GM23338 (cell line): ENCODE data around the gene DCPS. TPM values are rescaled to one million over a fixed set of nuclear protein-coding genes. Genes with fewer than 3 reads are reported as not detected.

ENCODE experiments used
- ATAC-seq: fragments of 200-7000 bp; cut with Tn5 transposase; 3 replicates; pipeline ENCODE4 v1.9.1; 2020
- DNase-seq: peaks from one replicate; pipeline ENCODE4 v3.0.0-alpha.2; 2015; ENCODE audit warnings: low spot score
- H2AFZ ChIP-seq: fragments of 200-600 bp; sonication (generic); 2 replicates; pipeline ENCODE4 v1.8.0; 2016; ENCODE audit warnings: antibody characterized with exemption, mild to moderate bottlenecking, moderate library complexity
- H3F3A ChIP-seq: fragments of 200-600 bp; sonication (generic); replicated peaks from 2 replicates; pipeline ENCODE4 v1.8.0; 2017; ENCODE audit warnings: antibody characterized with exemption, mixed run types, low read depth
- H3K27ac ChIP-seq: fragments of 200-600 bp; sonication (generic); 2 replicates; pipeline ENCODE4 v1.6.1; 2016; ENCODE audit warnings: low read depth
- H3K27me3 ChIP-seq: fragments of 200-600 bp; sonication (generic); 2 replicates; pipeline ENCODE4 v1.8.0; 2016; ENCODE audit warnings: mild to moderate bottlenecking, mixed run types, moderate library complexity; ENCODE audit not compliant: insufficient read depth
- H3K36me3 ChIP-seq: fragments of 200-600 bp; sonication (generic); 2 replicates; pipeline ENCODE4 v1.8.0; 2016; ENCODE audit warnings: mild to moderate bottlenecking; ENCODE audit not compliant: insufficient read depth
- H3K4me1 ChIP-seq: fragments of 200-600 bp; sonication (generic); 2 replicates; pipeline ENCODE4 v1.8.0; 2016; ENCODE audit warnings: mild to moderate bottlenecking, moderate library complexity; ENCODE audit not compliant: insufficient read depth
- H3K4me2 ChIP-seq: fragments of 200-600 bp; sonication (generic); 2 replicates; pipeline ENCODE4 v1.7.1; 2017; ENCODE audit warnings: mixed run types
- H3K4me3 ChIP-seq: fragments of 200-600 bp; sonication (generic); 2 replicates; pipeline ENCODE4 v1.6.1; 2016; ENCODE audit warnings: mixed run types
- H3K79me2 ChIP-seq: fragments of 200-600 bp; sonication (generic); replicated peaks from 2 replicates; pipeline ENCODE4 v1.8.0; 2017; ENCODE audit warnings: mild to moderate bottlenecking; ENCODE audit not compliant: insufficient read depth
- H3K9me2 ChIP-seq: fragments of 200-600 bp; sonication (generic); 2 replicates; pipeline ENCODE4 v1.8.0; 2017; ENCODE audit not compliant: insufficient read depth
- H4K20me1 ChIP-seq: fragments of 200-600 bp; sonication (generic); replicated peaks from 2 replicates; pipeline ENCODE4 v1.8.0; 2017; ENCODE audit warnings: mild to moderate bottlenecking; ENCODE audit not compliant: insufficient read depth
- H3K27ac Mint-ChIP-seq: 2 replicates; pipeline ENCODE4 v1.8.0; 2020; ENCODE audit warnings: inconsistent platforms, mild to moderate bottlenecking, moderate library complexity, mixed read lengths
- H3K27me3 Mint-ChIP-seq: 3 replicates; pipeline ENCODE4 v1.8.0; 2022; ENCODE audit warnings: low read depth, mild to moderate bottlenecking, moderate library complexity, mixed read lengths, inconsistent platforms; ENCODE audit not compliant: insufficient read depth, poor library complexity
- H3K36me3 Mint-ChIP-seq: 3 replicates; pipeline ENCODE4 v1.8.0; 2021; ENCODE audit warnings: low read depth, mild to moderate bottlenecking, inconsistent platforms, moderate library complexity, mixed read lengths
- H3K4me1 Mint-ChIP-seq: 3 replicates; pipeline ENCODE4 v1.8.0; 2020; ENCODE audit warnings: mild to moderate bottlenecking, inconsistent platforms, mixed read lengths
- H3K4me3 Mint-ChIP-seq: 3 replicates; pipeline ENCODE4 v1.8.0; 2021; ENCODE audit warnings: moderate library complexity, mild to moderate bottlenecking, inconsistent platforms, mixed read lengths
- H3K9me3 Mint-ChIP-seq: 3 replicates; pipeline ENCODE4 v1.8.0; 2020; ENCODE audit warnings: moderate library complexity, mild to moderate bottlenecking, inconsistent platforms, mixed read lengths
- CREB1 ChIP-seq: fragments of 250-450 bp; sonication (Bioruptor Pico); IDR thresholded peaks from 2 replicates; pipeline ENCODE4 v1.5.0; 2020; ENCODE audit warnings: low read depth, mild to moderate bottlenecking, moderate library complexity
- EZH2 ChIP-seq: fragments of 200-600 bp; sonication (generic); IDR thresholded peaks from one replicate; pipeline ENCODE4 v1.8.0; 2017; ENCODE audit warnings: antibody characterized with exemption, mild to moderate bottlenecking, low read depth; ENCODE audit not compliant: unreplicated experiment
- JUNB ChIP-seq: IDR thresholded peaks from one replicate; pipeline ENCODE4 v1.6.1; 2016; ENCODE audit warnings: antibody characterized with exemption; ENCODE audit not compliant: unreplicated experiment
- NANOG ChIP-seq: IDR thresholded peaks from 2 replicates; pipeline ENCODE4 v1.6.1; 2016; ENCODE audit warnings: antibody characterized with exemption, borderline replicate concordance
- ZNF462 ChIP-seq: fragments of 250-450 bp; sonication (Bioruptor Pico); IDR thresholded peaks from 2 replicates; pipeline ENCODE4 v1.5.0; 2020; ENCODE audit warnings: mild to moderate bottlenecking, moderate library complexity
- polyA plus RNA-seq: library from polyadenylated mRNA; unstranded; fragments of >200 nt; fragmentation: Nextera tagmentation; extraction: Ambion mirVana; gene quantifications from 2 replicates; pipeline ENCODE4 v1.2.1, GENCODE V29; 2016
- total RNA-seq: library from RNA; depleted of rRNA; stranded (reverse); fragments of >200 nt; shearing (Covaris generic); gene quantifications from 2 replicates; pipeline ENCODE4 v1.2.3, GENCODE V29; 2014

The DCPS gene
- total and polyA plus RNA-seq, 2 experiments from 2014 or later: 26.8 to 46.4 TPM

GRCh38 chr11:126345759-126346585 lies 42.1 kb downstream of the DCPS start:
- Histone ChIP-seq H3K4me2 (peak overlapping the region; percentile 51; the same call in 1 of the 2 replicates), H2AFZ (no peak overlapping the region), H3K36me3 (0 out of 2 replicates have a peak, but pooled peaks cover 5% of the 10 kb centered on the region), H3K27me3 (no peaks in the 10 kb centered on the region), H3F3A (0 out of 2 replicates have a peak, but pooled peaks cover 5% of the 10 kb centered on the region), H3K4me3 (no peak overlapping the region), H3K9me2 (no peaks in the 10 kb centered on the region), H3K27ac (peak overlapping the region; percentile 39; the same call in 1 of the 2 replicates), H3K79me2 (peaks cover 12% of the 10 kb centered on the region), H4K20me1 (peaks cover 9% of the 10 kb centered on the region), H3K4me1 (peaks cover 24% of the 10 kb centered on the region)
- TF ChIP-seq JUNB (no peak), CREB1 (CRISPR knock-in tag) (no peak), ZNF462 (no peak), EZH2 (no peak), NANOG (no peak)
- H3K27me3 Mint-ChIP-seq: peaks cover 14% of the 10 kb centered on the region
- H3K27ac Mint-ChIP-seq: peak overlapping the region; percentile 73; the same call in 1 of the 2 replicates
- peak overlapping the region; percentile 18; the same call in 1 of the 3 replicates for H3K4me3 Mint-ChIP-seq
- H3K36me3 Mint-ChIP-seq: peaks cover 30% of the 10 kb centered on the region
- DNase-seq (no peak), ATAC-seq (no peak; the same call in 2 of the 3 replicates)
- peaks cover 46% of the 10 kb centered on the region for H3K4me1 Mint-ChIP-seq
- H3K9me3 Mint-ChIP-seq: no peaks in the 10 kb centered on the region; the same call in 2 of the 3 replicates
